Measurements from ENCODE around the gene TMEM114.

The TMEM114 gene

DNA sequence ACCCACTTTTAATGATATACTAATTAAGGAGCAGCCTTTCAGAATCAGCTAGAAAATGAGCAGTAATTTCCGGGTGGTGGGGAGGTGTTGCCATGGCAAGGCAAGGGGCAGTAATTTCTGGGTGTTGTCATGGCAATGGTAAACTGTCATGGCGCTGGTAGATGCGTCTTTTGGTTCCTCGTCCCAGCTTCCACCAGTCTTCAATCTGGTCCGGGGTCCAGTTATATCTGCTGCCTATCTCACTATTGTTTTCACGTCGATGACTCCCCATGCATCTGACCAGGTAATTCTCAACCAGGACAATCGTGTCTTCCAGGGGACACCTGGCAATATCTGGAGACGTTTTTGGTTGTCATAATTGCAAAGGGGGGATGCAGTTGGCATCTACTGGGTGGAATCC lies 34.9 kb downstream of the TMEM114 start:
- no peaks in the 10 kb centered on the region for H3K36me3 ChIP-seq (ENCODE audit: control insufficient read depth, insufficient read depth, low read length)
- no peaks in the 10 kb centered on the region; the same call in 1 of the 2 replicates for H3K27me3 ChIP-seq (replicated peaks; ENCODE audit: control insufficient read depth, insufficient read depth, low read length)
- DNase-seq (ENCODE audit: extremely low read depth, insufficient read length): no peak
- TF ChIP-seq, protein P1, sequence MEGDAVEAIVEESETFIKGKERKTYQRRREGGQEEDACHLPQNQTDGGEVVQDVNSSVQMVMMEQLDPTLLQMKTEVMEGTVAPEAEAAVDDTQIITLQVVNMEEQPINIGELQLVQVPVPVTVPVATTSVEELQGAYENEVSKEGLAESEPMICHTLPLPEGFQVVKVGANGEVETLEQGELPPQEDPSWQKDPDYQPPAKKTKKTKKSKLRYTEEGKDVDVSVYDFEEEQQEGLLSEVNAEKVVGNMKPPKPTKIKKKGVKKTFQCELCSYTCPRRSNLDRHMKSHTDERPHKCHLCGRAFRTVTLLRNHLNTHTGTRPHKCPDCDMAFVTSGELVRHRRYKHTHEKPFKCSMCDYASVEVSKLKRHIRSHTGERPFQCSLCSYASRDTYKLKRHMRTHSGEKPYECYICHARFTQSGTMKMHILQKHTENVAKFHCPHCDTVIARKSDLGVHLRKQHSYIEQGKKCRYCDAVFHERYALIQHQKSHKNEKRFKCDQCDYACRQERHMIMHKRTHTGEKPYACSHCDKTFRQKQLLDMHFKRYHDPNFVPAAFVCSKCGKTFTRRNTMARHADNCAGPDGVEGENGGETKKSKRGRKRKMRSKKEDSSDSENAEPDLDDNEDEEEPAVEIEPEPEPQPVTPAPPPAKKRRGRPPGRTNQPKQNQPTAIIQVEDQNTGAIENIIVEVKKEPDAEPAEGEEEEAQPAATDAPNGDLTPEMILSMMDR (IDR thresholded peaks at IDR 0.05; ENCODE audit: insufficient read depth, low read length, poor library complexity, severe bottlenecking): no peak
- no peak overlapping the region for H3K4me3 ChIP-seq (replicated peaks; ENCODE audit: low read depth, low read length)

DNA sequence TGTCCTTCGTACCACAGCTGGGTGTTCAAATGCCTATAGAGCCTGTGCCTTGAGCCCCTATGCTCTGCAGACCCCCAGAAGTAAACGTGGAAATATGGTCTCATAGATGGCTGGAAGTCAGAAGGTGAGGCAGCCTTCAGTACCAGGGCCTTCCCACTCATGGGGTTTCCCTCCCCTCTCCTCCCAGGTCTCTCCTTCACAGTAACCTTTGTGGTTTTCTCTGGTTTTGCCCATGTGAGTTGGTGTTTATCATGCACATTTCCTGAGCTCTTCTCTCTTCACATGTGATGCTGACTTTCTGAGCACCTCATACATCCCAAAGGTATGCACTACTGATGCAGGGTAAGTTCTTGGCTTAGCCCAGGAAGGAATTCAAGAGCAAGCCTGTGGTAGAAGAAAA lies 35.4 kb downstream of the TMEM114 start:
- Histone ChIP-seq H3K27me3 (replicated peaks; ENCODE audit: control insufficient read depth, insufficient read depth, low read length) (no peaks in the 10 kb centered on the region; the same call in 1 of the 2 replicates), H3K36me3 (ENCODE audit: control insufficient read depth, insufficient read depth, low read length) (no peaks in the 10 kb centered on the region)
- TF ChIP-seq, protein P1 (IDR thresholded peaks at IDR 0.05; ENCODE audit: insufficient read depth, low read length, poor library complexity, severe bottlenecking): no peak

DNA sequence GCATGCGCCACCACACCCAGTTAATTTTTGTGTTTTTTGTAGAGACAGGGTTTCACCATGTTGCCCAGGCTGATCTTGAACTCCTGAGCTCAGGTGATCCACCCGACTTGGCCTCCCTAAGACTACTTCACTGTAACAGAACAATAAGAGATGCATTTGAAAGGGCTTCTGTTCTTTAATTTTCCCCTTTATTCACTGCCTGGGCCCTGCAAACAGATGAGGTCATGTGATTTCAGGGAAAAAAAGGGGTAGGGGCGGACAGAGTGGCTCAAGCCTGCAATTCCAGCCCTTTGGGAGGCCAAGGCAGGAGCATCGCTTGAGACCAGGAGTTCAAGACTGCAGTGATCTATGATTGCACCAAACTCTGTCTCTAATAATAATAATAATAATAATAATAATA lies 36.3 kb downstream of the TMEM114 start:
- DNase-seq (ENCODE audit: extremely low read depth, insufficient read length): no peak
- Histone ChIP-seq H3K36me3 (ENCODE audit: control insufficient read depth, insufficient read depth, low read length) (no peaks in the 10 kb centered on the region), H3K4me3 (replicated peaks; ENCODE audit: low read depth, low read length) (no peak overlapping the region), H3K27me3 (replicated peaks; ENCODE audit: control insufficient read depth, insufficient read depth, low read length) (no peaks in the 10 kb centered on the region; the same call in 1 of the 2 replicates)
- TF ChIP-seq, protein P1 (IDR thresholded peaks at IDR 0.05; ENCODE audit: insufficient read depth, low read length, poor library complexity, severe bottlenecking): no peak

More for the DNA sequence above, 35.4 kb downstream of the TMEM114 start:
- no peak for DNase-seq (ENCODE audit: extremely low read depth, insufficient read length)
- H3K4me3 ChIP-seq (replicated peaks; ENCODE audit: low read depth, low read length): no peak overlapping the region

DNA sequence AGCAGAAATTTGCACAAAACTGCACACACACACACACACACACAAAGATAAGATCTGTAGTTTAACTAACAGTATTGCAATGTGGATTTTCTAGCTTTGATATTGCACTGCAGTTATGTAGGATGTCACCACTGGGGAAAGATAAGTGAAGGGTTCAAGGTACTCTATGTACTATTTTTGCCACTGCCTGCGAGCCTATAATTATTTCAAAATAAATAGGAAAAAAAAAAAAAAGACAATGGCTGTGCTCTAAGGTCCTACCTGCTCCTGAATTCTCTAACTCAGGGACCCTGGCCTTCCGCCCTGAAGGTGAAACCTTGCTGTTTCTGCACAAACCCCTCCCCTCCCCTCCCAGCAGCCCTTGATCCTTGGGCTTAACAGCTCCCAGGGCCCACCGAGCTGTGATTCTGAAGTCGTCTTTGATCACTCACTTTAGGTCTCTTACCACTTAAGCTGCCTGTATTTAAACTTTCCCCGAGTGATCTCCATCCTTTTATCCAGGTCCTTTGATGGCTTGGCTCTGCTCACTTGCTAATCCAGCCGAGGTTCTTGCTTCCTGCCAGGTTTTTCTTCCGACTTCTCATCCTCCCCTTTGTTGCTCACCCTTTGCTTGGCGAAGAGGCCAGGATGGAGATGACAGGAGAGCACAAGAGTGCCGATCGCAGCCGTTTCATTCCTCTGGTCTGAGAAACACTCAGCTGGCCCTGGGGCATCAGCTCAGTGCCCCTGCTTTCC lies 37.7 kb downstream of the TMEM114 start:
- H3K27me3 ChIP-seq (replicated peaks; ENCODE audit: control insufficient read depth, insufficient read depth, low read length): no peaks in the 10 kb centered on the region; the same call in 1 of the 2 replicates
- TF ChIP-seq, protein P1 (IDR thresholded peaks at IDR 0.05; ENCODE audit: insufficient read depth, low read length, poor library complexity, severe bottlenecking): no peak
- DNase-seq (ENCODE audit: extremely low read depth, insufficient read length): no peak

DNA sequence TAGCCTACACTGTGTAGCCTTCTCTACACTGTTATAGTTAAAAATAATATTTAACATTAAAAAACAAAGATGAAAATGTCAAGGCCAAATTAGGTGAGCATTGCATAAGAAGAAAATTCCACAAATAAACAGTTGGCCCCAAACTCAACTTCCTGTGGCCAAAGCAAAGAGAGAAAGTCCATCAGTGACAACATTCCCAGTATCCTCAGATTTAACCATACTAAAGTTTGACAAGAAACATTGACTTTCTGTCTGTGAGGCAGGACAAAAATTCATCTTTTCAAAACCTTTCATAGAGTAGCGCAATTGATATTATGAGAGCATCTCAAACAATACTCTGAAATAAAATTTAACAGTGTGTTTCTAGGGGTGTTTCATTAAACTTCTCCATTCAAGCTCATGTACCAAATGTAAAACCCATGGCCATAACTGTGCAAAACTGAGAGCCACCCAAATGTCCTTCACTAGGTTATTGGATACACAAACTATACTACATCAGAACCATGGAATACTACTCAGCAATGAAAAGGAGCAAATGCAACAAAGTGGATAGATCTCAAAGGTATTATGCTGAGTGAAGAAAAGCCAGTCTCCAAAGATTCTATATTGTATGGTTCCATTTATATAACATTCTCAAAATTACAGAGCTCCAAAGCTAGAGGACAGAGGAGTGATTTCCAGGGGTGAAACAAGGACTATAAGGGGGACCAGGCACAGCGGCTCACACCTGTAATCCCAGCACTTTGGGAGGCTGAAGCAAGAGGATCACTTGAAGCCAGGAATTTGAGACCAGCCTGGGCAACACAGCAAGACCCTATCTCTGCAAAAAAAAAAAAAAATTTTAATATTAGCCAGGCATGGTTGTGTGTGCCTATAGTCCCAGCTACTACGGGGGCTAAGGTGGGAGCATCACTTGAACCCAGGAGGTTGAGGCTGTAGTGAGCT lies 38.7 kb downstream of the TMEM114 start:
- H3K4me3 ChIP-seq (replicated peaks; ENCODE audit: low read depth, low read length): no peak overlapping the region
- DNase-seq (ENCODE audit: extremely low read depth, insufficient read length): no peak
- H3K27me3 ChIP-seq (replicated peaks; ENCODE audit: control insufficient read depth, insufficient read depth, low read length): no peaks in the 10 kb centered on the region; the same call in 1 of the 2 replicates
- no peaks in the 10 kb centered on the region for H3K36me3 ChIP-seq (ENCODE audit: control insufficient read depth, insufficient read depth, low read length)
- TF ChIP-seq, protein P1 (IDR thresholded peaks at IDR 0.05; ENCODE audit: insufficient read depth, low read length, poor library complexity, severe bottlenecking): no peak

More for the DNA sequence above, 37.7 kb downstream of the TMEM114 start:
- Histone ChIP-seq H3K36me3 (ENCODE audit: control insufficient read depth, insufficient read depth, low read length) (no peaks in the 10 kb centered on the region), H3K4me3 (replicated peaks; ENCODE audit: low read depth, low read length) (no peak overlapping the region)

Data from GM06990 (cell line).